Measurements from ENCODE around the gene FNIP2. TPM values are rescaled to one million over a fixed set of nuclear protein-coding genes. Genes with fewer than 3 reads are reported as not detected.

Gene FNIP2
- polyA plus RNA-seq, 1 experiment, result 14.8 TPM

GRCh38 chr4:158724637-158725036 is 44.2 kb upstream of the FNIP2 start:
- Histone ChIP-seq H3K4me3 (ENCODE audit: low read depth, low read length) (no peak overlapping the region), H3K36me3 (ENCODE audit: control insufficient read depth, insufficient read depth, low read length) (no peaks in the 10 kb centered on the region), H3K27me3 (ENCODE audit: control insufficient read depth, insufficient read depth, low read length) (peaks cover 3% of the 10 kb centered on the region)
- POLR2A ChIA-PET, result no interaction called here
- no peak for DNase-seq (ENCODE audit: low read depth)
- CTCF ChIA-PET, result interaction anchor here (0.7 to 1.9 kb wide), 5 partner anchors 127 to 560 kb away, joined by 3 to 9 read pairs (median 3); no protein-coding TSS in a partner anchor
- TF ChIP-seq CTCF (IDR thresholded peaks at IDR 0.05; ENCODE audit: insufficient read depth, low read depth, low read length), result no peak

GRCh38 chr4:158726633-158727032 is 42.2 kb upstream of the FNIP2 start:
- DNase-seq (ENCODE audit: low read depth), result no peak
- no peak overlapping the region for H3K4me3 ChIP-seq (ENCODE audit: low read depth, low read length)
- no peaks in the 10 kb centered on the region for H3K36me3 ChIP-seq (ENCODE audit: control insufficient read depth, insufficient read depth, low read length)
- TF ChIP-seq CTCF (IDR thresholded peaks at IDR 0.05; ENCODE audit: insufficient read depth, low read depth, low read length), result no peak
- POLR2A ChIA-PET, result no interaction called here
- CTCF ChIA-PET, result interaction anchor here (1.2 kb wide), 1 partner anchor 477 kb away, joined by 4 read pairs; no protein-coding TSS in a partner anchor
- H3K27me3 ChIP-seq (ENCODE audit: control insufficient read depth, insufficient read depth, low read length), result peaks cover 3% of the 10 kb centered on the region

GRCh38 chr4:158728236-158728635 is 40.6 kb upstream of the FNIP2 start:
- POLR2A ChIA-PET, result no interaction called here

GRCh38 chr4:158729716-158730559 is 38.9 kb upstream of the FNIP2 start:
- DNase-seq (ENCODE audit: low read depth), result no peak
- Histone ChIP-seq H3K27me3 (ENCODE audit: control insufficient read depth, insufficient read depth, low read length) (peaks cover 3% of the 10 kb centered on the region), H3K36me3 (ENCODE audit: control insufficient read depth, insufficient read depth, low read length) (no peaks in the 10 kb centered on the region), H3K4me3 (ENCODE audit: low read depth, low read length) (no peak overlapping the region)
- peak; percentile 91 for TF ChIP-seq CTCF (IDR thresholded peaks at IDR 0.05; ENCODE audit: insufficient read depth, low read depth, low read length)
- POLR2A ChIA-PET, result no interaction called here
- CTCF ChIA-PET, result interaction anchor here (0.7 to 2.3 kb wide), 7 partner anchors 12 to 477 kb away, joined by 3 to 29 read pairs (median 3); no protein-coding TSS in a partner anchor

More at GRCh38 chr4:158728236-158728635, 40.6 kb upstream of the FNIP2 start:
- CTCF ChIA-PET, result interaction anchor here (0.6 to 1.6 kb wide), 5 partner anchors 122 to 495 kb away, joined by 3 to 4 read pairs (median 3); no protein-coding TSS in a partner anchor
- no peak for TF ChIP-seq CTCF (IDR thresholded peaks at IDR 0.05; ENCODE audit: insufficient read depth, low read depth, low read length)
- no peak overlapping the region for H3K4me3 ChIP-seq (ENCODE audit: low read depth, low read length)
- DNase-seq (ENCODE audit: low read depth), result no peak
- H3K36me3 ChIP-seq (ENCODE audit: control insufficient read depth, insufficient read depth, low read length), result no peaks in the 10 kb centered on the region
- H3K27me3 ChIP-seq (ENCODE audit: control insufficient read depth, insufficient read depth, low read length), result peaks cover 3% of the 10 kb centered on the region

- DNase-seq (ENCODE audit: low read depth), result no peak
- no peak overlapping the region for H3K4me3 ChIP-seq (ENCODE audit: low read depth, low read length)
- ChIA-PET CTCF (interaction anchor here (1.0 kb wide), 1 partner anchor 112 kb away, joined by 3 read pairs; no protein-coding TSS in a partner anchor), POLR2A (no interaction called here)
- no peaks in the 10 kb centered on the region for H3K27me3 ChIP-seq (ENCODE audit: control insufficient read depth, insufficient read depth, low read length)
- no peak for TF ChIP-seq CTCF (IDR thresholded peaks at IDR 0.05; ENCODE audit: insufficient read depth, low read depth, low read length)
- no peaks in the 10 kb centered on the region for H3K36me3 ChIP-seq (ENCODE audit: control insufficient read depth, insufficient read depth, low read length)
These were observed 30.0 kb upstream of the FNIP2 start for GRCh38 chr4:158738866-158739265.
